OCI-LY1 (cell line): ENCODE measurements around the gene KRT10.

Experiments
- H2AFZ ChIP-seq: fragments of 200-600 bp; sonication (generic), shearing (Covaris generic); 2 replicates; pipeline ENCODE4 v1.6.0; 2014; ENCODE audit warnings: antibody characterized with exemption, mild to moderate bottlenecking, low read length
- H3F3A ChIP-seq: fragments of 200-600 bp; sonication (generic), shearing (Covaris generic); 2 replicates; pipeline ENCODE4 v1.6.0; 2014; ENCODE audit warnings: mild to moderate bottlenecking, antibody characterized with exemption, low read length, moderate library complexity; ENCODE audit not compliant: insufficient read depth
- H3K27ac ChIP-seq: fragments of 200-600 bp; sonication (generic); 2 replicates; pipeline ENCODE4 v1.5.1; 2014; ENCODE audit warnings: low read length, mixed run types, mild to moderate bottlenecking, low read depth; ENCODE audit not compliant: poor library complexity, severe bottlenecking
- H3K27me3 ChIP-seq: fragments of 200-600 bp; sonication (generic); 2 replicates; pipeline ENCODE4 v1.6.0; 2014; ENCODE audit warnings: antibody characterized with exemption, mild to moderate bottlenecking, low read length, moderate library complexity; ENCODE audit not compliant: insufficient read depth
- H3K36me3 ChIP-seq: fragments of 200-600 bp; sonication (generic); 2 replicates; pipeline ENCODE4 v1.6.1; 2014; ENCODE audit warnings: mild to moderate bottlenecking, antibody characterized with exemption, low read length, moderate library complexity, mixed read lengths; ENCODE audit not compliant: insufficient read depth
- H3K4me1 ChIP-seq: fragments of 200-600 bp; sonication (generic); 2 replicates; pipeline ENCODE4 v1.5.1; 2014; ENCODE audit warnings: mild to moderate bottlenecking, low read length, moderate library complexity; ENCODE audit not compliant: insufficient read depth, severe bottlenecking
- H3K4me2 ChIP-seq: fragments of 200-600 bp; sonication (generic), shearing (Covaris generic); 2 replicates; pipeline ENCODE4 v1.6.1; 2014; ENCODE audit warnings: low read length
- H3K4me3 ChIP-seq: fragments of 200-600 bp; sonication (generic); 2 replicates; pipeline ENCODE4 v1.5.1; 2014; ENCODE audit warnings: low read length, low read depth, mild to moderate bottlenecking, mixed read lengths; ENCODE audit not compliant: poor library complexity, severe bottlenecking
- H3K79me2 ChIP-seq: fragments of 200-600 bp; shearing (Covaris generic); 2 replicates; pipeline ENCODE4 v1.6.1; 2016; ENCODE audit warnings: mixed run types, low read length, mixed read lengths; ENCODE audit not compliant: insufficient read depth
- H3K9ac ChIP-seq: fragments of 200-600 bp; sonication (generic), shearing (Covaris generic); 2 replicates; pipeline ENCODE4 v1.6.1; 2014; ENCODE audit warnings: mild to moderate bottlenecking, low read length, mixed read lengths
- H3K9me2 ChIP-seq: fragments of 200-600 bp; sonication (generic), shearing (Covaris generic); 2 replicates; pipeline ENCODE4 v1.6.1; 2014; ENCODE audit warnings: low read depth, mild to moderate bottlenecking, low read length, mixed read lengths
- H3K9me3 ChIP-seq: fragments of 200-600 bp; shearing (Covaris generic); 2 replicates; pipeline ENCODE4 v1.6.1; 2014; ENCODE audit warnings: low read length, mixed read lengths
- H4K20me1 ChIP-seq: fragments of 200-600 bp; sonication (generic), shearing (Covaris generic); 2 replicates; pipeline ENCODE4 v1.6.0; 2016; ENCODE audit warnings: mild to moderate bottlenecking, low read length; ENCODE audit not compliant: insufficient read depth
- CTCF ChIP-seq: fragments of 200-600 bp; sonication (generic), shearing (Covaris generic); IDR thresholded peaks from 2 replicates; pipeline ENCODE4 v1.5.1; 2017; ENCODE audit warnings: mild to moderate bottlenecking, antibody characterized with exemption, low read length, moderate library complexity, mixed read lengths
- EZH2 ChIP-seq: fragments of 200-600 bp; sonication (generic), shearing (Covaris generic); IDR thresholded peaks from 2 replicates; pipeline ENCODE4 v1.8.0; 2017; ENCODE audit warnings: borderline replicate concordance, mixed run types, mild to moderate bottlenecking, antibody characterized with exemption, low read length, moderate library complexity, mixed read lengths

KRT10 gene

GRCh38 chr17:40799859-40800258 lies 22.6 kb downstream of the KRT10 start, which contains the start of gene KRT28:
TSS of gene KRT28 (minus strand) at chr17:40799959. CDS start at chr17:40799893, 66 bp downstream.
- Histone ChIP-seq H3K4me2 (no peak within 1 kb of the TSS), H3K27ac (no peak within 1 kb of the TSS), H3K36me3 (no peaks in the 10 kb centered on the region), H3K9ac (no peak within 1 kb of the TSS), H3K9me2 (no peaks in the 10 kb centered on the region), H3K4me1 (no peaks in the 10 kb centered on the region), H3K4me3 (no peak within 1 kb of the TSS), H3F3A (no peaks in the 10 kb centered on the region), H4K20me1 (no peaks in the 10 kb centered on the region), H3K9me3 (no peaks in the 10 kb centered on the region), H3K79me2 (no peaks in the 10 kb centered on the region), H3K27me3 (no peaks in the 10 kb centered on the region; the same call in none of the 2 replicates), H2AFZ (no peak within 1 kb of the TSS)
- TF ChIP-seq CTCF (no peak), EZH2 (no peak)

GRCh38 chr17:40796846-40797245 lies 25.6 kb downstream of the KRT10 start:
- no peaks in the 10 kb centered on the region; the same call in none of the 2 replicates for H3K27me3 ChIP-seq
- no peak overlapping the region for H3K4me2 ChIP-seq
- no peaks in the 10 kb centered on the region for H3K9me2 ChIP-seq
- H3K4me1 ChIP-seq, result no peaks in the 10 kb centered on the region
- no peak overlapping the region for H3K9ac ChIP-seq
- H3K4me3 ChIP-seq, result no peak overlapping the region
- no peaks in the 10 kb centered on the region for H3F3A ChIP-seq
- H3K9me3 ChIP-seq, result no peaks in the 10 kb centered on the region
- no peaks in the 10 kb centered on the region for H4K20me1 ChIP-seq
- no peak for TF ChIP-seq EZH2
- TF ChIP-seq CTCF, result no peak
- H3K36me3 ChIP-seq, result no peaks in the 10 kb centered on the region
- H3K79me2 ChIP-seq, result no peaks in the 10 kb centered on the region
- no peak overlapping the region for H2AFZ ChIP-seq
- H3K27ac ChIP-seq, result no peak overlapping the region

DNA sequence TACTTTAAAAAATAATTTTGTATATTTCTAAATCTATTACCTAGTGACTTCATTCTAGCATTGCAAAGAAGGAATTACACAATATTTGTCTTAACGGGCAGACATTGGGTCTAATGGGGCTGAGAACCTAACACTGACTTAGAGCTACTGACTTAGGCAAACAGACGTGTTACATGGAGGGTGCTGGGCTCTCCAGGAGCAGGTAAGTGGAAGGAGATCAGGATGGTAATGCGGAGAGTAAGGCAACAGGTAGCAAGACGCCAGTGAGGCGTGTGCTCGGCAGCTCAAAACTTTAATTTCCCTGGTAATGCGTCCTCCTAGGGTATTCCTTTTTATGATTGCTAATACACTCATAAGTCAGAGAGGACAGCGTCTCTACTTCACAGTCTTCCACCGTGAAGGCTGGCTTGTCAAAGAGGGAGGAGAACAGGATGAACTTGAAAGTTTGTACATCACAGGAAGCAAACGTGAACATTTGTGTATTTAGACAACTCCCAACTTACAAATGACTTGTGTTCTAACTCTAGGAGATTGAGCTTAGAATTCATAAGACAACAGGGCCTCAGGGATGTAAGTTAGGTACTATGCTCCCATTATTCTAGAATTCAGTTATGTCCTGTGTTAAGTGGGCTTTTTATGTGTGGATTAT lies 27.3 kb downstream of the KRT10 start:
- no peaks in the 10 kb centered on the region for H3K9me3 ChIP-seq
- no peaks in the 10 kb centered on the region for H3K4me1 ChIP-seq
- no peaks in the 10 kb centered on the region for H3F3A ChIP-seq
- no peaks in the 10 kb centered on the region for H3K36me3 ChIP-seq
- no peak overlapping the region for H3K27ac ChIP-seq
- no peaks in the 10 kb centered on the region; the same call in 1 of the 2 replicates for H3K27me3 ChIP-seq
- no peak overlapping the region for H3K9ac ChIP-seq
- no peaks in the 10 kb centered on the region for H4K20me1 ChIP-seq
- no peaks in the 10 kb centered on the region for H3K79me2 ChIP-seq
- H3K9me2 ChIP-seq, result no peaks in the 10 kb centered on the region
- TF ChIP-seq EZH2 (no peak), CTCF (no peak)
- H2AFZ ChIP-seq, result no peak overlapping the region
- H3K4me2 ChIP-seq, result no peak overlapping the region
- H3K4me3 ChIP-seq, result no peak overlapping the region
